ENCODE measurements around the gene SEC23B.

- no peak for TF ChIP-seq JUND (CRISPR knock-in tag; IDR thresholded peaks at IDR 0.05)
- no peak for TF ChIP-seq SNAPC5 (CRISPR knock-in tag; IDR thresholded peaks at IDR 0.05; ENCODE audit: borderline replicate concordance)
- no peak for TF ChIP-seq ZNF589 (CRISPR knock-in tag; conservative IDR thresholded peaks at IDR 0.05)
These were observed 24.9 kb downstream of the SEC23B start for GRCh38 chr20:18532626-18533025.
